ENCODE measurements around the gene C1QL3. TPM values are rescaled to one million over a fixed set of nuclear protein-coding genes. Genes with fewer than 3 reads are reported as not detected.

Gene C1QL3
- total RNA-seq, 1 experiment from 2014 or later = 4.0 TPM

GRCh38 chr10:16493884-16494536 is 27.7 kb downstream of the C1QL3 start:
- Histone ChIP-seq H2AFZ (ENCODE audit: low read length) (no peak overlapping the region), H3K9me3 (ENCODE audit: control insufficient read depth, low read depth, low read length) (no peaks in the 10 kb centered on the region), H2BK20ac (ENCODE audit: low read depth, low read length, poor library complexity, severe bottlenecking) (no peak overlapping the region), H3K79me2 (ENCODE audit: insufficient read depth, low read length) (no peaks in the 10 kb centered on the region), H2BK120ac (ENCODE audit: low read depth, low read length, poor library complexity, severe bottlenecking) (no peak overlapping the region), H2BK5ac (ENCODE audit: insufficient read length, low read length) (no peak overlapping the region), H4K20me1 (ENCODE audit: control insufficient read depth, insufficient read depth, insufficient read length) (no peaks in the 10 kb centered on the region), H3K23ac (ENCODE audit: insufficient read length, low read depth, low read length) (no peak overlapping the region), H4K91ac (ENCODE audit: insufficient read length, low read depth, low read length) (no peak overlapping the region), H3K14ac (ENCODE audit: insufficient read depth, low read length) (no peak overlapping the region), H3K18ac (ENCODE audit: insufficient read length, low read depth, low read length) (no peak overlapping the region), H3K27me3 (ENCODE audit: insufficient read depth, low read length) (no peaks in the 10 kb centered on the region), H3T11ph (ENCODE audit: low read length) (no peak overlapping the region), H3K9ac (ENCODE audit: extremely low read depth, insufficient read length, low read length) (no peak overlapping the region), H3K4me2 (ENCODE audit: insufficient read depth, insufficient read length, low read length) (no peak overlapping the region), H3K27ac (ENCODE audit: insufficient read length, low read depth, low read length) (no peak overlapping the region), H2BK15ac (ENCODE audit: low read depth, low read length) (no peak overlapping the region), H2AK5ac (ENCODE audit: insufficient read length, low read length) (no peak overlapping the region), H4K5ac (ENCODE audit: insufficient read length, low read depth, low read length) (no peak overlapping the region), H3K4me1 (ENCODE audit: insufficient read depth, low read length) (no peaks in the 10 kb centered on the region), H4K8ac (replicated peaks; ENCODE audit: insufficient read length, low read depth, low read length) (no peak overlapping the region), H3K79me1 (ENCODE audit: insufficient read depth, low read depth, low read length, poor library complexity, severe bottlenecking) (no peaks in the 10 kb centered on the region), H2BK12ac (ENCODE audit: insufficient read length, low read depth, low read length) (no peak overlapping the region), H3K4ac (ENCODE audit: low read depth, low read length) (no peak overlapping the region), H3K56ac (ENCODE audit: insufficient read length, low read depth, low read length) (no peak overlapping the region), H3K23me2 (ENCODE audit: insufficient read length, low read depth, low read length, poor library complexity, severe bottlenecking) (no peaks in the 10 kb centered on the region)
- Mint-ChIP-seq H3K9me3 (no peaks in the 10 kb centered on the region), H3K36me3 (ENCODE audit: insufficient read depth in 1 of 3, low read depth in 3 of 3) (no peaks in the 10 kb centered on the region), H3K4me1 (peaks cover 0 to 14% of the 10 kb centered on the region in 2 experiments; a peak in 2 of 4 replicates), H3K4me3 (no peak overlapping the region), H3K27me3 (ENCODE audit: low read depth) (no peaks in the 10 kb centered on the region), H3K27ac (no peak overlapping the region)
- no peak for DNase-seq
- no peak for TF ChIP-seq CTCF (conservative IDR thresholded peaks at IDR 0.05)
- WGBS (ENCODE audit: extremely low coverage, insufficient read length, low lambda C conversion rate) = no CpG with 5 or more reads among the region's 10 CpGs

Measured in H9 (cell line).